A172 (cell line): ENCODE measurements around the gene CRK. TPM values are rescaled to one million over a fixed set of nuclear protein-coding genes. Genes with fewer than 3 reads are reported as not detected.
"Not testable (repeated sequence)": the region's sequence is repeated elsewhere in the genome, so short reads cannot be mapped to it uniquely, and the experiment has no call there.

Source experiments
- DNase-seq: peaks from one replicate; pipeline ENCODE4 v3.0.0-alpha.2; 2015; ENCODE audit warnings: low spot score
- total RNA-seq: library from RNA; depleted of rRNA; stranded (reverse); fragments of >200 nt; shearing (Covaris generic); gene quantifications from 2 replicates; pipeline ENCODE4 v1.2.3, GENCODE V29; 2014

CRK gene
- total RNA-seq, 1 experiment from 2014 or later = 84.2 TPM

DNA sequence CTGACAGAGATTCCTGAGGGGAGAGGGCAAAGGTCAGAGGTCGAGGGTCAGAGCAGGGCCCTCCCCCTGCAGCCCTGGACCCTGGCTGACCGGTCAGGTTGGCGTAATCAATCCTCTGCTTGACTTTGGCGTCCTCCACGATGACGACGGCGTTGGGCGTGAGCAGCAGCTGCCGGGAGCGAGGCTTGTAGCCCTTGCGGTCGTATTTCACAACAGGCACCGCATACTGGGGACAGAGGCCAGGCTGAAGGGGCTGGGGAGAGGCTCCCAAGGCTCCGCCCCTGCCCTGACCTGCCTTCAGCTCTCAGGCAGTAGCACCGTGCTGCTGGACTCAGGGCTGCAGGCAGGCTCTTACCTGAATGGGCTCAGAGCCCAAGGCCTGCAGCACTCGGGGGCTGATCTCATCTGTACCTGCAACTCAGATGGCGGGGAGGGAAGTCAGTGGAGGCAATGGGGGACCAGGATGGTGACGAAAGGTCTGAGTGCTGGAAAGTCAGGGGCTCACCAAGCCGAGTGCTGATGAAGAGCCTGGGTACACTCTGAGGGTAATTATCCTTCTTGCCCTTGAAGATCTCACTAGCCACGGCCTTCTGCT lies 12.0 kb upstream of the CRK start:
- DNase-seq = no peak

DNA sequence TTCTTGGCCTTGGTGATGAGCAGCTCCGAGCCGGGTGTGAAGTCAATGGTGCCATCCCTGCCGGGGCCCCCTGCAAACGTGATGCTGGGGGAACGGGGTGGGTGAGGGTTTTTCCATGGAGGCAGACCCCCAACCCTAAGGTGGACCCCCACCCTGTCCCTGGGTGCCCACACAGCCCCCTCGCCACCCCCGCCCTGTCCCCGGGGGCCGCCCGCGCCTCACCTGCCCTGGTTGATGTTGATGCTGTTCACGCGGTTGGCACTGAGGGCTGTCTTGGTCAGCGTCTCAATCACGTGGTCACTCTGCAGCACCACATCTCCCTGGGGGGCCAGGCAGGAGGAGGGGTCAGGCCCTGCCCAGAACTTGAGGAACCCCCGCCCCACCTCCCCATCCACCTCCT lies 11.2 kb upstream of the CRK start:
- no peak for DNase-seq

DNA sequence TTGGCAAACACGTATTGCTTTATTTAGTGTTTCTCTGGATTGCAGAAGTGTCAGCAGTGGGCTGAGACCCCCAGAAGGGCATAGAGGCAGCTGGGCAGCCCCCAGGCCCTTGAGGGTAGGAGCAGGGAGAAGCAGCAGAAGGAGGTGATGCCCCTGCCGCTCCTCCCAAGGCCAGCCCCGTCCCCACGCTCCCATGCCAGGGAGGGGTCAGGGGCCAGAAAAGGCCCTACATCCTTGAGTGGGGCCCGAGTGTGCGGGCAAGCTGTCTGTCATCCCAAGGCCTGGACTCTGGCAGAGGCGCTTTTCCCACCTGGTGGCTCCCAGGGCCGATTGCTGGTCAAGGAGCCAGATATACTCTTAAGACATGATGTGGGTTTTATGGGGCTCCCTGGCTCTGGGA lies 8.2 kb upstream of the CRK start:
- no peak for DNase-seq

DNA sequence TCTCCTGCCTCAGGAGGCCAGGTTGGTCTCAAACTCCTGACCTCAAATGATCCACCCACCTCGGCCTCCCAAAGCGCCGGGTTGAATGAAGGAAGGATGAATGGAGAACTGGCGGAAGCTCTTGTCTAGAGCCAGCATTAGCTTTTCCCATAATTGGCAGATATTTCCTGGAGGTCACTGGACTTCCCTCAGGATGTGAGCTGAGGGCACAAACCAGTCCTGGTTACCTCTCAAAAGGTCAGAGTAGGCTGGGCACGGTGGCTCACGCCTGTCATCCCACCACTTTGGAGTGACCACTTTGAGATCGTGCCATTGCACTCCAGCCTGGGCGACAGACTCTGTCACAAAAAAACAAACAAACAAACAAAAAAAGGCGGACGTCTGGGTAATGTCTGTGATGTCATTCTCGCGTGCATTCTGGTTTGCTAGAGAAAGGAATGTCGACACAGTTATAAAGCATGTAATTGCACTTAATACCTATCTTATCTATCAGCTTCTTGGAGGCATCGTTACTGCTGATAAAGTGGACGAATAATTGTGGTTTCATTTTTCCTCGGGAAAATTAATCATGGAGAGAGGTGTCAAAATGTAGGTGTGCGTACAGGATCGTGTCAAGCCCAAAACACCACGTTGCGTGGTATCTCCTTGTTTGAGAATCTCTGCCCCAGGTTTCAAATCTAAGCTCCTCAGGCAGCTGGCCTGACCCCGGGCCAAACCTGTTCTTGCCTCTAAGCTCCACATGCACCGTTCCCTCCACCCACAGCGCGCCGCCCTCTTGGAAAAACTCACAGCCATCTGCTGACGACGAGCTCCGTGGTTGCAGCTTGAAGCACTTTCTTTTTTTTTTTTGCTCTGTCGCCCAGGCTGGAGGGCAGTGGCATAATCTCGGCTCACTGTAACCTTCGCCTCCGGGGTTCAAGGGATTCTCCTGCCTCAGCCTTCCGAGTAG lies 6.4 kb upstream of the CRK start:
- DNase-seq = no peak

DNA sequence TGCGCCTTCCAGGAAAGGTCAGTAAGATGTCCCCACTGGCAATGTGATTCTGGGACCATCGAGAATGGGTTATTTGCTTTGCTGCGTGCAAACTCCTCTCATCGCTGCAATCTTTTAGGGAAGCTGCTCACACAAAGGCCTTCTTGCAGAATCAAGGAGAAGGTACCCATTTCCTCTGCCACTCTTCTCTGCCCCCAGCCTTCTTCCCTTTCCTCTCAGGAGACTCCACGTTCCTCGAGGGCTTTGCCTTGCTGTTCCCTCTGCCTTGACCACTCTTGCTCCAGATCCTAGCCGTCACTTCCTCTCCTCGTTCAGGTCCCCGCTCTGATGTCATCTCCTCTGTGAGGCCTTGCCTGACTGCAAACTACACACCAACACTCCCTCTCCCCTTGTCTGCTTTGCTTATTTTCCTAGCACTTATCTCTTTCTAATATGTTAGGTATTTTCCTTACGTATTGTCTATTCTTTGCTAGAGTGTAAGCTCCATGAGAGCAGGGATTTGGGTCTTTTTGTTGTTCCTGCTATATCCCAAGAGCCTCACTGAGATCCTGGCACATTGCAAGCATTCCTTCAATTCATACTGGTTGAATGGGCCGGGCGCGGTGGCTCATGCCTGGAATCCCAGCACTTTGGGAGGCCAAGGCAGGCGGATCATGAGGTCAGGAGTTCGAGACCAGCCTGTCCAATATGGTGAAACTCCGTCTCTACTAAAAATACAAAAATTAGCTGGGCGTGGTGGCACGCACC lies 5.3 kb upstream of the CRK start:
- DNase-seq = no peak

DNA sequence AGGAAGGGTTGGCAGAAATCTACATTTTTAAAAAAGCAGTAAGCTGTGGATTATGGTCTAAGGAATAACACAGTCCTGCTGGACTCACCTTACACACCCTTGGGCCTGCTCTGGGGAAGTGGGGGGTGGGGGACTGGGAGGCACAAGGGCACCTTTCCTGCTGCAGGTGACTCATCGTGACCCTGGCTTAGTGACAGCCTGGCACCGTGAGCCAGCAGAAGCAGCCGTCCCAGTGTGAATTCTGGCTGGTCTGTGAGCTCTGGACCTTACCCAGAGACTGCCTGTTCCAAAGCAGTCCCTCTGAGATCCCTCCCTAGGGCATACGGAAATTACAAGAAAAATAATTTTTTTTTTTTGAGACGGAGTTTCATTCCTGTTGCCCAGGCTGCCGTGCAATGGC lies 4.2 kb upstream of the CRK start:
- DNase-seq = peak; percentile 77

DNA sequence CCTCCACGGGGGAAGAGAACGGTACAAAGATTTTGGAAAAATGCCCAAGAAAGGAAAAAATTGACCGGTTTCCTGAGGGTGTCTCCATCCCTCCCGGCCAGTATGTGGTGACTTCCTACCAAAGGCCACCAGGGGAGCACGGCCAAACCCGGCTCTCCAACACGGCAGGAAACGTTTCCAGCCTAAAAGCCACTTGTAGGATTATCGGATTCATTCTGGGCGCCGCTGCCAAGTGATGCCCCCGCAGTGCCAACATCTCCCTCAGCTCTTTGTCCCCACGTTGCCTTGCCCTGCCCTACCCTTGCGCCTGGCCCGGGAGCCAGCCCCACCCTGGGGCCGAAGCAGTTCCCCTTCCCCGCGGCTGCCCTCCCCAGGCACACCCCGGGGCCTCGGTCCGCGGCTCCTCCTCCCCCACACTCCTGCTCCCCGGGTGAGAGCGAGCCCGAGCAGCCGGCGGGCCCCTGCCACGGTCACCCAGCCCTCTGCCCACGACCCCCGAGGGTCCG lies 688 bp downstream of the CRK start:
- peak; percentile 73 for DNase-seq

DNA sequence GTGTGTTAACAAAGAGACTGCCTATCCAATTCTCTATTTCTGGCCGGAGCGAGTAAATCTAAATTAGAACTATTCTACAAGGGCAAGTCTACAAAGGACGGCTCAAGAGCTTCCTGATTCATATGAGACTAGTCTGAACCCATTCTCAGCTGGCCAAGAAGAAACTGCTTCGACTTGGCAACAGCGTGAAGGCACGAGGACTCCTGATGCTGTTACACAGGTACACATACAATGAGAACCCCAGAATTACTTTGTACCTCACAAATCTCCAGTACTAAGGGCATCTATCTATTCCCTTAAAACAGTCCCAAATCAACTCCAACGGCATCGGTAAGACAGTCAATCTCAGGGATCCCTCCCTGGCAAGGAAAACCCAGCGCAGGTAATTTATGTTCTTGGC lies 1.5 kb downstream of the CRK start:
- DNase-seq = no peak

DNA sequence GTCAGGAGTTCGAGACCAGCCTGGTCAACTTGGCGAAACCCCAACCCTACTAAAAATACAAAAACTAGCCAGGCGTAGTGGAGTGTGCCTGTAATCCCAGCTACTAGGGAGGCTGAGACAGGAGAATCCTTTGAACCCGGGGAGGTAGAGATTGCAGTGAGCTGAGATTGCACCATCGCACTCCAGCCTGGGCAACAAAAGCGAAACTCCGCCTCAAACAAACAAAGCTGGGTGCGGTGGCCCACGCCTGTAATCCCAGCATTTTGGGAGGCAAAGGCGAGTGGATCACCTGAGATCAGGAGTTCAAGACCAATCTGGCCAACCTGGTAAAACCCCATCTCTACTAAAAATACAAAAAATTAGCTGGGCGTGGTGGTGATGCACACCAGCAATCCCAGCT lies 2.3 kb downstream of the CRK start:
- DNase-seq = not testable (repeated sequence)

DNA sequence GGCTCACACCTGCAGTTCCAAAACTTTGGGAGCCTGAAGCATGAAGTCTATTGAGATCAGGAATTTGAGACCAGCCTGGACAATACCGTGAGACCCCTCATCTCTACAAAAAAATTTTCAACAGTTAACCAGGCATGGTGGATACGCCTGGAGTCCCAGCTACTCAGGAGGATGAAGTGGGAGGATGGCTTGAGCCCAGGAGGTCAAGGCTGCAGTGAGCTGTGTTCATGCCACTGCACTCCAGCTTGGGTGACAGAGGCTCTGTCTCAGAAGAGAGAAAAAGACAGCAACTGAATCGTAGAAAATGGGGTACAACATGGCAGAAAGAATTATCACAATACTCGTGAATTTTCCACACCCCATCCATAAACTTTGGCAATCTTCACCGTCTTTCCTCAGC lies 3.2 kb downstream of the CRK start:
- no peak for DNase-seq

DNA sequence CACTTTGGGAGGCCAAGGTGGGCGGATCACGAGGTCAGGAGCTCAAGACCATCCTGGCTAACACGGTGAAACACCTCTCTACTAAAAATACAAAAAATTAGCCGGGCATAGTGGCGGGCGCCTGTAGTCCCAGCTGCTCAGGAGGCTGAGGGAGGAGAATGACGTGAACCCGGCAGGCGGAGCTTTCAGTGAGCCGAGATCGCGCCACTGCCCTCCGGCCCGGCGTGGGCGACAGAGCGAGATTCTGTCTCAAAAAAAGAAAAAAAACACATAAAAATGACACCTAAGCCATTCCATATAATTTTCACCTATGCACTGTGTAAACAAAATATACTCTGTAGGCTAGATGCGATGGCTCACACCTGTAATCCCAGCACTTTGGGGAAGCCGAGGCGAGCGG lies 5.8 kb downstream of the CRK start:
- not testable (repeated sequence) for DNase-seq

DNA sequence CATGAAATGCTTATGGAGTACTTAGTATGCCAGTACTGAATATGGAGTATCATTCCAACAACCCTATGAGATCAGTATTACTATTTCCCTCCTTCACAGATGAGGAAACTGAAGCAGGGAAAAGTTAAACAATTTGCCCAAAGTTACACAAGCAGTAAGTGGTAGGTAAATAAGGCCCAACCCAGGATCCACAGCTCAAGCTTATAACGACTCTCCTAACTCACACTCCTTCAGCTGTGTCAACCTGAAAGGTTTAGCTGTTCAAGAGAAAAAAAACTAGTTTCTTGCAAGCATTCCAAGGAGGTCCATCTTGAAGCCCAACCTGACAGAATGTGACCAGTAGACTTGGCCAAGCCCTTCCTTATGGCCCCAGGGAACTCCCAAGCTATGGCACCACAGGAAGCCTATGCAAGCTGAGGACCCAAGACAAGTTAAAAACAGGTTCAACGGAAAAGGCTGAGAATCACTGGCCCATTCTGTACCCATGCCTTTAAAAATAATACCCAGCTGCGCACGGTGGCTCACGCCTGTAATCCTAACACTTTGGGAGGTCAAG lies 6.5 kb downstream of the CRK start:
- DNase-seq = no peak

DNA sequence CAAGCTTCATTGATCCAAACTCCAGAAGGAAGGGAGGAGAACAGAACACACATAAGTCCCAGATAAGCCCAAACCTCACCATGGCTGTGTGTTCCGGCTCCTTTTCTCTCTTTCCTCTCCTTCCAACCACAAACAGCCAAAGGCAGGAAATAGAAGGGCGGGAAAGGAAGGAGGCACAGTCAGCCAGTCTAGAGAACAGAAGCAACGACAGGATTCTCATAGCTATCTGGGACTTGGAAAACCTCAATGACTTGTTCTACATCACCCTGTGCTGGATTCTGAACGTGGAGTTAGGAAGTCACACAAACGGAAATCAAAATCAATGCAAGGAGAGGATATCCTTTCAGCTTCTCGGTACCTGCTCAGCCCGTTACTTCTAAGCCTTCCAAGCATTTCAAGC lies 9.0 kb downstream of the CRK start:
- DNase-seq = peak; percentile 46

DNA sequence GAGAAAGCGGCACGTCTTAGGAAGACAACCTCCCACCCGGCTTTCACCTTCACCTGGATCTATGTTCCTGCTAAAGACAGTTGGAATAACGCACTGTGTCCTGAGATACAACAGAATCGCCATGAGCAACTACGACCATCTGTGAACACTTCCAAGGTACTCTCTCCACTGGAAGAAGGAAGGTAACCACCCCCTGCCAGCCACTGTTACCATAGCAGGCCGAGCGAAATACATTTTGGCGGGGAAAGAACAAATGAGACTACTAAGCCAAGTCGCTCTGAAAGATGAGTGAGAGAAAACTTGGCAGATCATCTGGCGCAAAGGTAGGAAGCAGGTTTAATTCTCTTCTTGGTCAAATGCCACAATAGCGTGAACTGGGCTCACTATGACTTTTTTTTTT lies 9.8 kb downstream of the CRK start:
- DNase-seq = no peak

DNA sequence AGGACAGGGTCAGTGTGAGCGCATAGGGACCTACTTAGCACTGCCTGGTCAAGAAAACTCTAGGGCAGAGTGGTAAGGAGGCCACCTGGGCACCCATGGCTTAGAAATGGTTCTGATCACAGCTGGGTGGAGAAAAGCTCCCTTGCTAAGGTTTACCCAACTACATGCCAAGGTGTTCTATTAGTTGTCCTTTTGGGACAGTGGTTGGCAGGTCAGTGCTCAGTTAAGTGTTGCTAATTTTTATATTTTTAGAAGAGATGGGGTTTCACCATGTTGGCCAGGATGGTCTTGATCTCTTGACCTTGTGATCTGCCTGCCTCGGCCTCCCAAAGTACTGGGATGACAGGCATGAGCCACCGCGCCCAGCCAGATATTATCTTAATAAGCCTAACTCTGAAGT lies 10.3 kb downstream of the CRK start:
- DNase-seq = not testable (repeated sequence)

DNA sequence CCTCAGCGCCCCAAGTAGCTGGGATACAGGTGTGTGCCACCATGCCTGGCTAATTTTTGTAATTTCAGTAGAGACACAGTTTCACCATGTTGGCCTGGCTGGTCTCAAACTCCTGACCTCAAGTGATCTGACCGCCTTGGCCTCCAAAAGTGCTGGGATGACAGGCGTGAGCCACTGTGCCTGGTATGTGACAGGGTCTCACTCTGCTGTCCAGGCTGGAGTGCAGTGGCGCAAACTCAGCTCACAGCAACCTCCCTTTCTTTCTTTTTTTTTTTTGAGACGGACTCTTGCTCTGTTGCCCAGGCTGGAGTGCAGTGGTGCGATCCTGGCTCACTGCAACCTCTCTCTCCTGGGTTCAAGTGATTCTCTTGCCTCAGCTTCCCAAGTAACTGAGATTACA lies 13.3 kb downstream of the CRK start:
- not testable (repeated sequence) for DNase-seq

DNA sequence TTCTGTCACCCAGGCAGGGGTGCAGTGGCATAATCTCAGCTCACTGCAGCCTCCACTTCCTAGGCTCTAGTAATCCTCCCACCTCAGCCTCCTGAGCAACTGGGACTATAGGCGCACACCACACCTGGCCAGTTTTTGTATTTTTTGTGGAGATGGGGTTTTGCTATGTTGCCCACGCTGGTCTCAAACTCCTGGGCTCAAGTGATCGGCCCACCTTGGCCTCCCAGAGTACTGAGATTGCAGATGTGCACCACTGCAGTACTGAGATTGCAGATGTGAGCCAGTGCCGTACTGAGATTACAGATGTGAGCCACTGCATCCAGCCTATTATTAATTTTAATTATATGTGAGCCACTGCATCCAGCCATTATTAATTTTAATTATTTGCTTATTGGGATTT lies 13.8 kb downstream of the CRK start:
- no peak for DNase-seq

DNA sequence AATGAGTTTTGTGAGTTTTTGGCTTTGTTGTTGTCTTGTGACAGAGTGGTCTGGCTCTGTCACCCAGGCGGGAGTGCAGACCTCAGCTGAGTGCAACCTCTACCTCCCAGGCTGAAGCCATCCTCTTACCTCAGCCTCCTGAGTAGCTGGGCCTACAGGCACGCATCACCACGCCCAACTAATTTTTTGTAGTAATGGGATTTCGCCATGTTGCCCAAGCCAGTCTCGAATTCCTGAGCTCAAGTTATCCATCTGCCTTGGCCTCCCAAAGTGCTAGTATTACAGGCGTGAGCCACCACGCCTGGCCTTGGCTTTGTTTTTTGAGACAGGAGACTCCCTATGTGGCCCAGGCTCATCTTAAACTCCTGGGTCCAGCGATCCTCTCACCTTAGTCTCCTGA lies 15.1 kb downstream of the CRK start:
- no peak for DNase-seq

DNA sequence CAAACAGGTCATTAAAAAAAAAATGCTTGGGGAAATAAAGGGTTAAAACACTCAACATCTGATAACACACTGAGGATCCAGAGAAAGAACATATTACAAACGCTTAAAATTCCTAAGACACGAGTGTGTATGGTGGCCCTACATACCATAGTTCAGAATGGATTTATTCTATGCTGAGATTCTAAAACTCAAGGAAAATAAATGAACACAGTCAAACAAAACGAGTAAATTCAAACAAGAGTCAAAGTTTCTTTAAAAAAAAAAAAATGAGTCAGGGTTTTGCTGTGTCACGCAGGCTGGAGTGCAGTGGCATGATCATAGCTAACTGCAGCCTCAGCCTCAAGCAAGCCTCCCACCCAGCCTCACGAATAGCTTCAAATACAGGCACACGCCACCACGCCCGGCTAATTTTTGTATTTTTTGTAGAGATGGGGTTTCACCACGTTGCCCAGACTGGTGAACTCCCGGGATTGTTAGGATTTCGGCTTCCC lies 17.4 kb downstream of the CRK start:
- DNase-seq = peak; percentile 45

DNA sequence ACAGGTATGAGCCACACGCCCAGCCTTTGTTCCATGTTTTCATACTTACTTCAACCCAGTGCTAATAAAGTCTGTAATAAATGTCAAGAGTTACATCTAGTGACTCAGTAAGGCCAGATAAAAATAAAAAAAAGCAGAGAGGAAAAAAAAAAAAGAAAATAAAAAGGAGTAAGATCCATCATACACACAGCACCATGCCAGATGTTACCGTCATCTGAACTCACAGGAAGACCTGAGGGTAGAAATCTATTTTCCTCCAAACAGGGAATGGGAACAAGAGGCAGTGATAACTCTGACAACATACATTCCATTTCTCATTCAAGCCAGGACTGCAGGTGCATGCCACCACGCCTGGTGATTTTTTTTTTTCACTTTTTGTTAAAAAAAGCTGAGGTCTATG lies 20.7 kb downstream of the CRK start:
- no peak for DNase-seq

DNA sequence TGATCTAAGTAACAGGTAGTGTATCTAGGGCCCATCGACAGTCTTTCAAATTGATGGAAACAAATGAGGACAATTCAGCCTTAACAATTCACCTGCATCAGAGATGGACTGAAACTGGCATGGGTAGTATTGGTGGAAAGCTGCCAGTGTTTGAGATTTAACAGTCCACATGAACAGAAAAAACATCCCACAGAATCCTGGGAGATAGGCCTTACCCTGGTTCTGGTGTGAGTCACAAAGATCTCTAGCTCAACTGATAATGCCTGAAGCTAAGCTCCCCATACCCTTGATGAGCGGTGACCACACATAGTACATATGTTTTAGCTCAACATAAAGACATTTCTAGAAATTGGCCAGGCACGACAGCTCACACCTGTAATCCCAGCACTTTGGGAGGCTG lies 21.9 kb downstream of the CRK start:
- DNase-seq = no peak

DNA sequence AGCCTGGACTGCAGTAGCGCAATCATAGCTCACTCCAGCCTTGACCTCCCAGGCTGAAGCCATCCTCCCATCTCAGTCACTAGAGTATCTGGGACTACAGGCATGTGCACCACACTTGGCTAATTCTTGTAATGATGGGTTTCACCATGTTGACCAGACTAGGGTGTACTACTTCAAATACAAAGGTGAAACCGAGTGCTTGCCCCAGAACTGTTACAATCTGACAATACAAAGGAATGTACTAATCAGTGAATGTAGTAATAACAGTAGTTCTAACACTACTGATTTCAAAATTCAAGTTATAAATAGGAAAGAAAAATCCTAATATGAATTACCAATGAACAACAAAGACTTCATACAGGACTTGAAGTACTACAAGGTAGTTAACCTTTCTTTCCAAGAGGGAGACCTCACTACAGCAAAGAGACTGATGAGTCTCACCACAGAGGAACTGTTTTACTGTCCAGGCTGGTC lies 24.4 kb downstream of the CRK start:
- no peak for DNase-seq
